IMR-90 (cell line): ENCODE results near the gene APMAP. TPM values are rescaled to one million over a fixed set of nuclear protein-coding genes. Genes with fewer than 3 reads are reported as not detected.

Experiments used
- ATAC-seq: fragments of 200-7000 bp; cut with Tn5 transposase; 2 replicates; pipeline ENCODE4 v1.9.1; 2020; ENCODE audit warnings: low read depth, mild to moderate bottlenecking, moderate library complexity
- BruUV-seq: library from RNA; stranded (reverse); fragments of 400-500 nt; replicated peaks from 2 replicates; lab custom pipeline; 2021; lab: Mats Ljungman, UMichigan
- CTCF ChIA-PET: fragments of 300-600 bp; formaldehyde crosslinking; extraction: SDS; loops from one replicate; lab custom pipeline; 2021; ENCODE audit warnings: antibody characterized with exemption; lab: Yijun Ruan, JAX
- POLR2A ChIA-PET: fragments of 300-600 bp; sonication (Branson Sonifier 250); formaldehyde crosslinking; loops from one replicate; lab custom pipeline; 2022; ENCODE audit warnings: antibody characterized with exemption; ENCODE audit not compliant: unreplicated experiment; lab: Charles Lee
- DNase-seq: peaks from one replicate; pipeline ENCODE4 v3.0.0; 2013
- H2AFZ ChIP-seq: replicated peaks from 2 replicates; pipeline ENCODE3; 2013; ENCODE audit warnings: low read length, mild to moderate bottlenecking; ENCODE audit not compliant: poor library complexity
- H2AK5ac ChIP-seq: 2 replicates; pipeline ENCODE4 v1.6.1; 2013; ENCODE audit warnings: low read depth, low read length, inconsistent platforms
- H2AK9ac ChIP-seq: replicated peaks from 2 replicates; pipeline ENCODE3; 2013; ENCODE audit warnings: mild to moderate bottlenecking, low read depth, low read length, moderate library complexity; ENCODE audit not compliant: poor library complexity
- H2BK120ac ChIP-seq: 2 replicates; pipeline ENCODE4 v1.6.1; 2013; ENCODE audit warnings: low read depth, low read length, inconsistent platforms
- H2BK15ac ChIP-seq: 3 replicates; pipeline ENCODE4 v1.6.1; 2013; ENCODE audit warnings: low read depth, low read length, inconsistent platforms
- H2BK20ac ChIP-seq: 2 replicates; pipeline ENCODE4 v1.6.1; 2013; ENCODE audit warnings: low read depth, mild to moderate bottlenecking, inconsistent platforms, low read length, moderate library complexity
- H2BK5ac ChIP-seq: 2 replicates; pipeline ENCODE4 v1.6.1; 2013; ENCODE audit warnings: mild to moderate bottlenecking, low read depth, low read length, inconsistent platforms; ENCODE audit not compliant: poor library complexity, severe bottlenecking
- H3K14ac ChIP-seq: replicated peaks from 2 replicates; pipeline ENCODE4 v1.6.1; 2013; ENCODE audit warnings: low read depth, low read length, inconsistent platforms
- H3K18ac ChIP-seq: 2 replicates; pipeline ENCODE4 v1.6.1; 2013; ENCODE audit warnings: low read depth, low read length, control low read depth
- H3K23ac ChIP-seq: 2 replicates; pipeline ENCODE4 v1.6.1; 2013; ENCODE audit warnings: low read depth, low read length, inconsistent platforms
- H3K27ac ChIP-seq: 2 replicates; pipeline ENCODE4 v1.5.1; 2013; ENCODE audit warnings: mild to moderate bottlenecking, control low read depth, low read length; ENCODE audit not compliant: insufficient read depth
- H3K27me3 ChIP-seq: 2 replicates; pipeline ENCODE4 v1.6.1; 2013; ENCODE audit warnings: low read length; ENCODE audit not compliant: control insufficient read depth, insufficient read depth
- H3K36me3 ChIP-seq: 2 replicates; pipeline ENCODE4 v1.6.1; 2013; ENCODE audit warnings: low read length, mixed read lengths; ENCODE audit not compliant: control insufficient read depth, insufficient read depth
- H3K4ac ChIP-seq: 2 replicates; pipeline ENCODE4 v1.6.1; 2013; ENCODE audit warnings: low read depth, low read length, inconsistent platforms
- H3K4me1 ChIP-seq: 2 replicates; pipeline ENCODE4 v1.6.1; 2013; ENCODE audit warnings: low read length, mixed read lengths; ENCODE audit not compliant: control insufficient read depth, insufficient read depth
- H3K4me2 ChIP-seq: 2 replicates; pipeline ENCODE4 v1.6.1; 2013; ENCODE audit warnings: low read depth, mild to moderate bottlenecking, control low read depth, low read length, moderate library complexity
- H3K4me3 ChIP-seq: 2 replicates; pipeline ENCODE4 v1.5.1; 2013; ENCODE audit warnings: low read depth, mild to moderate bottlenecking, control low read depth, low read length, moderate library complexity; ENCODE audit not compliant: insufficient read depth
- H3K56ac ChIP-seq: 2 replicates; pipeline ENCODE4 v1.6.1; 2013; ENCODE audit warnings: low read length, inconsistent platforms; ENCODE audit not compliant: insufficient read depth; ENCODE audit errors: extremely low read depth
- H3K79me1 ChIP-seq, 2 experiments: 2 replicates each; pipeline ENCODE4 v1.6.1; 2013; ENCODE audit warnings: low read length in 2 of 2, inconsistent platforms in 1 of 2, low read depth in 1 of 2
- H3K9ac ChIP-seq: 2 replicates; pipeline ENCODE4 v1.6.1; 2013; ENCODE audit warnings: low read depth, low read length, control low read depth
- H3K9me1 ChIP-seq: 2 replicates; pipeline ENCODE4 v1.6.1; 2013; ENCODE audit warnings: low read length, inconsistent platforms; ENCODE audit not compliant: insufficient read depth
- H3K9me3 ChIP-seq: 2 replicates; pipeline ENCODE4 v1.6.1; 2013; ENCODE audit warnings: low read length; ENCODE audit not compliant: control insufficient read depth, insufficient read depth
- H4K20me1 ChIP-seq: 2 replicates; pipeline ENCODE4 v1.6.1; 2013; ENCODE audit warnings: low read length, inconsistent platforms; ENCODE audit not compliant: insufficient read depth
- H4K5ac ChIP-seq: 2 replicates; pipeline ENCODE4 v1.6.1; 2013; ENCODE audit warnings: mild to moderate bottlenecking, low read depth, low read length, control low read depth
- H4K8ac ChIP-seq, 2 experiments: 2 replicates each; pipeline ENCODE4 v1.6.1; 2013; ENCODE audit warnings: low read depth in 2 of 2, low read length in 2 of 2, control low read depth in 1 of 2, inconsistent platforms in 1 of 2
- H4K91ac ChIP-seq: 2 replicates; pipeline ENCODE4 v1.6.1; 2013; ENCODE audit warnings: low read depth, low read length, inconsistent platforms; ENCODE audit not compliant: insufficient read depth
- BHLHE40 ChIP-seq: fragments of 150-350 bp; IDR thresholded peaks from 2 replicates; pipeline ENCODE4 v1.6.1; 2016; ENCODE audit warnings: mild to moderate bottlenecking, low read depth, low read length
- CEBPB ChIP-seq: IDR thresholded peaks from 2 replicates; pipeline ENCODE4 v1.6.1; 2012; ENCODE audit warnings: low read depth, low read length, improper control_type of control experiment
- CHD1 ChIP-seq: IDR thresholded peaks from 2 replicates; pipeline ENCODE4 v1.6.1; 2012; ENCODE audit warnings: low read depth, low read length, improper control_type of control experiment
- FOS ChIP-seq: fragments of 150-350 bp; IDR thresholded peaks from 2 replicates; pipeline ENCODE4 v1.6.1; 2016; ENCODE audit warnings: low read depth, low read length
- MAFK ChIP-seq: IDR thresholded peaks from 2 replicates; pipeline ENCODE4 v1.6.1; 2012; ENCODE audit warnings: low read depth, low read length, improper control_type of control experiment
- MAZ ChIP-seq: IDR thresholded peaks from 2 replicates; pipeline ENCODE4 v1.6.1; 2012; ENCODE audit warnings: low read depth, mild to moderate bottlenecking, low read length, improper control_type of control experiment, moderate library complexity, borderline replicate concordance
- MXI1 ChIP-seq: IDR thresholded peaks from 2 replicates; pipeline ENCODE4 v1.6.1; 2012; ENCODE audit warnings: low read depth, mild to moderate bottlenecking, low read length, moderate library complexity, borderline replicate concordance
- NFE2L2 ChIP-seq: fragments of 150-350 bp; IDR thresholded peaks from 2 replicates; pipeline ENCODE4 v1.6.1; 2016; ENCODE audit warnings: low read depth, mild to moderate bottlenecking, low read length
- POLR2A ChIP-seq: IDR thresholded peaks from 2 replicates; pipeline ENCODE4 v1.6.1; 2012; ENCODE audit warnings: mild to moderate bottlenecking, low read depth, low read length
- RAD21 ChIP-seq: IDR thresholded peaks from 2 replicates; pipeline ENCODE4 v1.6.1; 2012; ENCODE audit warnings: low read length, improper control_type of control experiment
- RCOR1 ChIP-seq: IDR thresholded peaks from 2 replicates; pipeline ENCODE4 v1.6.1; 2012; ENCODE audit warnings: mild to moderate bottlenecking, low read length, improper control_type of control experiment; ENCODE audit not compliant: insufficient replicate concordance
- RFX5 ChIP-seq: IDR thresholded peaks from 2 replicates; pipeline ENCODE4 v1.8.0; 2012; ENCODE audit warnings: low read depth, mild to moderate bottlenecking, low read length, moderate library complexity
- SMC3 ChIP-seq: fragments of 150-350 bp; IDR thresholded peaks from 2 replicates; pipeline ENCODE4 v1.6.1; 2016; ENCODE audit warnings: low read depth, mild to moderate bottlenecking, antibody characterized with exemption, low read length, moderate library complexity
- WGBS, 2 experiments: methylation state at CpG; one replicate each; pipeline versions ENCODE4 v1.1.5 to v1.1.7; 2013; ENCODE audit warnings: missing lambda C conversion rate in 2 of 2; ENCODE audit not compliant: insufficient read length in 1 of 2; ENCODE audit errors: extremely low coverage in 2 of 2; 5-methylcytosine and 5-hydroxymethylcytosine counted together
- dilution Hi-C: fragments of 300-500 bp; cut with HindIII; formaldehyde crosslinking; loops from one replicate; pipeline ENCODE4 v1.14.3; 2018; ENCODE audit warnings: low sequenced_read_pairs; ENCODE audit not compliant: unreplicated experiment
- in situ Hi-C: fragments of 300-500 bp; cut with MboI; formaldehyde crosslinking; loops from 3 replicates; pipeline ENCODE4 v1.14.3; 2019; ENCODE audit warnings: low sequenced_read_pairs, inconsistent platforms, mixed read lengths
- intact Hi-C: fragments of 100-400 bp; cut with micrococcal nuclease; formaldehyde crosslinking; loops from 2 replicates; pipeline ENCODE4 v1.10.0; 2022
- polyA plus RNA-seq, 3 experiments: library from polyadenylated mRNA; depleted of rRNA; stranded (reverse); fragments of >200 nt; gene quantifications; 2 replicates each; pipeline ENCODE4 v1.2.3, GENCODE V29; 2012; ENCODE audit warnings: low replicate concordance in 1 of 3
- total RNA-seq: library from RNA; depleted of rRNA; stranded (reverse); fragments of >200 nt; gene quantifications from 2 replicates; pipeline ENCODE4 v1.2.3, GENCODE V29; 2012
- TF ChIP-seq, protein P1 (sequence below): conservative IDR thresholded peaks from 2 replicates; pipeline ENCODE4 v1.5.1; 2012; ENCODE audit warnings: mild to moderate bottlenecking, low read depth, low read length, improper control_type of control experiment
- TF ChIP-seq, protein P2 (sequence below): fragments of 150-350 bp; IDR thresholded peaks from 2 replicates; pipeline ENCODE4 v1.6.1; 2016; ENCODE audit warnings: low read depth, mild to moderate bottlenecking, low read length, moderate library complexity, borderline replicate concordance
- TF ChIP-seq, protein P3 (sequence below): fragments of 150-350 bp; IDR thresholded peaks from 2 replicates; pipeline ENCODE4 v1.6.1; 2017; ENCODE audit warnings: mild to moderate bottlenecking, antibody characterized with exemption, low read length, low read depth

The APMAP gene
- total and polyA plus RNA-seq, 2 of the 4 experiments (the other 2 are of a cell fraction), result 67.2 to 88.8 TPM

DNA sequence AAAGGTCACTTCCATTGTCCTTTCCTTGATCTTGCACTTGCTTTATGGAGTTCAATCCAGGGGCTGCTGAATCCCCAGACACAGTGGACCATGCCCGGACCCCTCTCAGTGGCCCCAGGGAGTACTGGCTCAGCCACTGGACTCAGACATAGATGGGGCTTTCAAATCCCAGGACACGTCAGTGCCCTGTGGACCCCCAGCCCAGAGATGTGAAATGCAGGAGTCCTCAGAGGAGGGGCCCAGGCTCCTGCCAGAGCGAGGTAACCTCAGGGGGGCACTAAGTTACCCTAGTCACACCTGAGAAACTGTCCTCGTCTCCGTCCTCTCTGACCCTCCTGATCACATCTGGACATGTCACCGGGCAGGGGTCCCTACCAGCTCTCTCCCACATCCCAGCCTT lies 18.7 kb upstream of the APMAP start:
- Histone ChIP-seq H3K27me3 (peaks cover 4% of the 10 kb centered on the region), H3K27ac (no peak overlapping the region), H3K79me1 (no peaks in the 10 kb centered on the region), H3K9me3 (no peaks in the 10 kb centered on the region), H3K36me3 (no peaks in the 10 kb centered on the region; the same call in 1 of the 2 replicates), H3K18ac (no peak overlapping the region), H3K4ac (no peak overlapping the region), H2BK120ac (no peak overlapping the region), H4K8ac (no peak overlapping the region), H2BK15ac (no peak overlapping the region), H4K5ac (no peak overlapping the region), H4K91ac (no peak overlapping the region), H3K4me3 (no peak overlapping the region), H4K20me1 (no peaks in the 10 kb centered on the region), H3K23ac (no peak overlapping the region), H3K14ac (no peak overlapping the region), H2AFZ (no peak overlapping the region), H3K9ac (no peak overlapping the region), H3K4me1 (no peaks in the 10 kb centered on the region; the same call in 1 of the 2 replicates), H2AK5ac (no peak overlapping the region), H3K4me2 (no peak overlapping the region), H3K56ac (no peak overlapping the region), H3K9me1 (no peaks in the 10 kb centered on the region), H2BK20ac (no peak overlapping the region), H2BK5ac (no peak overlapping the region), H2AK9ac (no peak overlapping the region)
- in situ Hi-C loops, result no loop called here
- CTCF ChIA-PET, result no interaction called here
- DNase-seq (no peak), ATAC-seq (no peak)
- WGBS, 2 experiments, result 60% methylated on average over 2 of the region's 6 CpGs; no CpG with 5 or more reads in 1 of the 2 experiments
- no peak for TF ChIP-seq MAFK
- no peak for TF ChIP-seq RAD21
- TF ChIP-seq MAZ, result no peak
- TF ChIP-seq, protein P1, sequence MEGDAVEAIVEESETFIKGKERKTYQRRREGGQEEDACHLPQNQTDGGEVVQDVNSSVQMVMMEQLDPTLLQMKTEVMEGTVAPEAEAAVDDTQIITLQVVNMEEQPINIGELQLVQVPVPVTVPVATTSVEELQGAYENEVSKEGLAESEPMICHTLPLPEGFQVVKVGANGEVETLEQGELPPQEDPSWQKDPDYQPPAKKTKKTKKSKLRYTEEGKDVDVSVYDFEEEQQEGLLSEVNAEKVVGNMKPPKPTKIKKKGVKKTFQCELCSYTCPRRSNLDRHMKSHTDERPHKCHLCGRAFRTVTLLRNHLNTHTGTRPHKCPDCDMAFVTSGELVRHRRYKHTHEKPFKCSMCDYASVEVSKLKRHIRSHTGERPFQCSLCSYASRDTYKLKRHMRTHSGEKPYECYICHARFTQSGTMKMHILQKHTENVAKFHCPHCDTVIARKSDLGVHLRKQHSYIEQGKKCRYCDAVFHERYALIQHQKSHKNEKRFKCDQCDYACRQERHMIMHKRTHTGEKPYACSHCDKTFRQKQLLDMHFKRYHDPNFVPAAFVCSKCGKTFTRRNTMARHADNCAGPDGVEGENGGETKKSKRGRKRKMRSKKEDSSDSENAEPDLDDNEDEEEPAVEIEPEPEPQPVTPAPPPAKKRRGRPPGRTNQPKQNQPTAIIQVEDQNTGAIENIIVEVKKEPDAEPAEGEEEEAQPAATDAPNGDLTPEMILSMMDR, result no peak
- no peak for TF ChIP-seq SMC3
- TF ChIP-seq BHLHE40, result no peak
- TF ChIP-seq RCOR1, result no peak
- TF ChIP-seq RFX5, result no peak
- TF ChIP-seq, protein P2, sequence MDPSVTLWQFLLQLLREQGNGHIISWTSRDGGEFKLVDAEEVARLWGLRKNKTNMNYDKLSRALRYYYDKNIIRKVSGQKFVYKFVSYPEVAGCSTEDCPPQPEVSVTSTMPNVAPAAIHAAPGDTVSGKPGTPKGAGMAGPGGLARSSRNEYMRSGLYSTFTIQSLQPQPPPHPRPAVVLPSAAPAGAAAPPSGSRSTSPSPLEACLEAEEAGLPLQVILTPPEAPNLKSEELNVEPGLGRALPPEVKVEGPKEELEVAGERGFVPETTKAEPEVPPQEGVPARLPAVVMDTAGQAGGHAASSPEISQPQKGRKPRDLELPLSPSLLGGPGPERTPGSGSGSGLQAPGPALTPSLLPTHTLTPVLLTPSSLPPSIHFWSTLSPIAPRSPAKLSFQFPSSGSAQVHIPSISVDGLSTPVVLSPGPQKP, result no peak
- TF ChIP-seq, protein P3, sequence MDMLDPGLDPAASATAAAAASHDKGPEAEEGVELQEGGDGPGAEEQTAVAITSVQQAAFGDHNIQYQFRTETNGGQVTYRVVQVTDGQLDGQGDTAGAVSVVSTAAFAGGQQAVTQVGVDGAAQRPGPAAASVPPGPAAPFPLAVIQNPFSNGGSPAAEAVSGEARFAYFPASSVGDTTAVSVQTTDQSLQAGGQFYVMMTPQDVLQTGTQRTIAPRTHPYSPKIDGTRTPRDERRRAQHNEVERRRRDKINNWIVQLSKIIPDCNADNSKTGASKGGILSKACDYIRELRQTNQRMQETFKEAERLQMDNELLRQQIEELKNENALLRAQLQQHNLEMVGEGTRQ, result no peak
- TF ChIP-seq CEBPB, result no peak
- TF ChIP-seq POLR2A, result no peak
- no peak for TF ChIP-seq NFE2L2
- no peak for TF ChIP-seq MXI1
- no peak for TF ChIP-seq CHD1
- TF ChIP-seq FOS, result no peak
- POLR2A ChIA-PET, result no interaction called here
- intact Hi-C loops, result no loop called here
- dilution Hi-C loops, result no loop called here
- BruUV-seq, result no TSS peak
